Natural killer cell (primary cell): ENCODE data around the gene TMTC2. TPM values are rescaled to one million over a fixed set of nuclear protein-coding genes. Genes with fewer than 3 reads are reported as not detected.

Experiments used
- ATAC-seq, 3 donors: fragments of 150-1000 bp in 2 of 3; fragments of 200-7000 bp in 1 of 3; cut with Tn5 transposase; 1 replicate in 1 of 3; 2 replicates in 2 of 3; pipeline ENCODE4 v1.10.0; 2021; ENCODE audit warnings: mild to moderate bottlenecking in 2 of 3, moderate library complexity in 2 of 3
- DNase-seq, 2 donors: peaks; one replicate each; pipeline versions ENCODE4 v3.0.0 to v3.0.0-alpha.2; 2013 to 2021; ENCODE audit warnings: mixed read lengths in 1 of 2
- H3K27ac ChIP-seq: one replicate; pipeline ENCODE4 v1.5.1; 2013; ENCODE audit warnings: mild to moderate bottlenecking, low read length
- H3K27me3 ChIP-seq: one replicate; pipeline ENCODE4 v1.6.1; 2013; ENCODE audit warnings: low read length; ENCODE audit not compliant: control insufficient read depth, insufficient read depth
- H3K36me3 ChIP-seq: one replicate; pipeline ENCODE4 v1.6.1; 2013; ENCODE audit warnings: low read length; ENCODE audit not compliant: control insufficient read depth, insufficient read depth
- H3K4me1 ChIP-seq: one replicate; pipeline ENCODE4 v1.6.1; 2013; ENCODE audit warnings: low read length; ENCODE audit not compliant: control insufficient read depth, insufficient read depth
- H3K4me3 ChIP-seq: one replicate; pipeline ENCODE4 v1.5.1; 2013; ENCODE audit warnings: low read length
- H3K9me3 ChIP-seq: one replicate; pipeline ENCODE4 v1.6.1; 2013; ENCODE audit warnings: low read length; ENCODE audit not compliant: control insufficient read depth, insufficient read depth
- H3K27ac Mint-ChIP-seq, 2 donors: one replicate each; pipeline ENCODE4 v1.8.0; 2022; ENCODE audit warnings: mild to moderate bottlenecking in 2 of 2, mixed read lengths in 2 of 2, moderate library complexity in 1 of 2
- H3K27me3 Mint-ChIP-seq, 2 donors: one replicate each; pipeline ENCODE4 v1.8.0; 2022; ENCODE audit warnings: low read depth in 2 of 2, mixed read lengths in 2 of 2
- H3K36me3 Mint-ChIP-seq: one replicate; pipeline ENCODE4 v1.8.0; 2022; ENCODE audit warnings: mixed read lengths
- H3K4me1 Mint-ChIP-seq, 2 donors: one replicate each; pipeline ENCODE4 v1.8.0; 2022; ENCODE audit warnings: mixed read lengths in 2 of 2
- H3K4me3 Mint-ChIP-seq: one replicate; pipeline ENCODE4 v1.8.0; 2022; ENCODE audit warnings: mild to moderate bottlenecking, moderate library complexity, mixed read lengths
- H3K9me3 Mint-ChIP-seq, 2 donors: one replicate each; pipeline ENCODE4 v1.8.0; 2022; ENCODE audit warnings: mixed read lengths in 2 of 2
- WGBS: methylation state at CpG from one replicate; pipeline ENCODE4 v1.1.7; 2013; ENCODE audit warnings: missing lambda C conversion rate; ENCODE audit not compliant: insufficient coverage; 5-methylcytosine and 5-hydroxymethylcytosine counted together
- intact Hi-C: fragments of 100-400 bp; cut with micrococcal nuclease; formaldehyde crosslinking; loops from one replicate; pipeline ENCODE4 v1.14.2; 2022
- total RNA-seq, 4 donors: library from RNA; stranded (reverse); fragments of 120-200 nt in 1 of 4; gene quantifications; one replicate each; pipeline versions ENCODE4 v1.2.3 to v1.2.4, GENCODE V29; 2013 to 2022
- TF ChIP-seq, protein P1 (sequence below): fragments of 200-600 bp; IDR thresholded peaks from one replicate; pipeline ENCODE4 v1.8.0; 2022; ENCODE audit warnings: antibody characterized with exemption

Gene TMTC2
- total RNA-seq, 3 donors from 2014 or later (not counting 1 experiment from before 2014, with no cell fraction given), result 1.4 to 2.3 (median 1.6) TPM

DNA sequence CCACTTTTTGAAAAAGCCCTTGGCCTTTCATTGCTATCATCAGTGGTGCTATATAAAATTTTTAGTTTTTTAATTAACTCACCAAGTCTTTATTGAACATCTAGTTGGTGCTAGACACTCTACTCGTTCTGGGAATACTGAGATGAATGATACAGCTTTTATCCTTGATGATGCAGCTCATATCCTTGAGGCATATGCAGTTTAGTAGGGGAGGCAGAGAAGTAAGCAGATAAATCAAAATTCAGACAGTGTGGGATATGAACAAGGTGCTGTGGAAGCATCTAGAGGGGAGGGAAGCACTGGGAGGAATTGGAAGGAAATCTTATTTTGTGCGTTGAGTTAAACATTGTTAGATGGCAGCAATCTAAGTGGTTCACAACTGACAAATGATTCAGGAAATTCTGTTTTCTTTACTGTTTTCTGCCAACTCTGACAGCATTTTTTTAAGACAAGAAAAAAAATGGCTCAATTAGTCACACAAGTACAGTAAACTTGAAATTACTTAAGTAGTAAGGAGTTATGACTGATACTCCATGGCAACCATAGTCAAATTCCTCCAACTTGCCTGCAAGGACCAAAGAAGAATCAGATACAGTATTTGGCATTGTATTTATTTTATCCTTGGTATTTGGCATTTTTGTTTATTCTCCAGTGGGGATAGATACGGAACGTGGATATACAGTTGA, 119.2 kb downstream of the TMTC2 start:
- H3K9me3 Mint-ChIP-seq, result peaks cover 2 to 5% of the 10 kb centered on the region in 2 donors
- intact Hi-C loops, result no loop called here
- Histone ChIP-seq H3K36me3 (no peaks in the 10 kb centered on the region), H3K27ac (no peak overlapping the region), H3K9me3 (no peaks in the 10 kb centered on the region), H3K27me3 (no peaks in the 10 kb centered on the region), H3K4me3 (no peak overlapping the region), H3K4me1 (no peaks in the 10 kb centered on the region)
- H3K27me3 Mint-ChIP-seq, result no peaks in the 10 kb centered on the region
- no peaks in the 10 kb centered on the region for H3K36me3 Mint-ChIP-seq
- no peak for DNase-seq
- WGBS, result 96% methylated on average over 4 of the region's 4 CpGs
- no peak overlapping the region for H3K4me3 Mint-ChIP-seq
- H3K4me1 Mint-ChIP-seq, result no peaks in the 10 kb centered on the region
- no peak for ATAC-seq
- TF ChIP-seq, protein P1, sequence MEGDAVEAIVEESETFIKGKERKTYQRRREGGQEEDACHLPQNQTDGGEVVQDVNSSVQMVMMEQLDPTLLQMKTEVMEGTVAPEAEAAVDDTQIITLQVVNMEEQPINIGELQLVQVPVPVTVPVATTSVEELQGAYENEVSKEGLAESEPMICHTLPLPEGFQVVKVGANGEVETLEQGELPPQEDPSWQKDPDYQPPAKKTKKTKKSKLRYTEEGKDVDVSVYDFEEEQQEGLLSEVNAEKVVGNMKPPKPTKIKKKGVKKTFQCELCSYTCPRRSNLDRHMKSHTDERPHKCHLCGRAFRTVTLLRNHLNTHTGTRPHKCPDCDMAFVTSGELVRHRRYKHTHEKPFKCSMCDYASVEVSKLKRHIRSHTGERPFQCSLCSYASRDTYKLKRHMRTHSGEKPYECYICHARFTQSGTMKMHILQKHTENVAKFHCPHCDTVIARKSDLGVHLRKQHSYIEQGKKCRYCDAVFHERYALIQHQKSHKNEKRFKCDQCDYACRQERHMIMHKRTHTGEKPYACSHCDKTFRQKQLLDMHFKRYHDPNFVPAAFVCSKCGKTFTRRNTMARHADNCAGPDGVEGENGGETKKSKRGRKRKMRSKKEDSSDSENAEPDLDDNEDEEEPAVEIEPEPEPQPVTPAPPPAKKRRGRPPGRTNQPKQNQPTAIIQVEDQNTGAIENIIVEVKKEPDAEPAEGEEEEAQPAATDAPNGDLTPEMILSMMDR, result no peak
- H3K27ac Mint-ChIP-seq, result no peak overlapping the region

DNA sequence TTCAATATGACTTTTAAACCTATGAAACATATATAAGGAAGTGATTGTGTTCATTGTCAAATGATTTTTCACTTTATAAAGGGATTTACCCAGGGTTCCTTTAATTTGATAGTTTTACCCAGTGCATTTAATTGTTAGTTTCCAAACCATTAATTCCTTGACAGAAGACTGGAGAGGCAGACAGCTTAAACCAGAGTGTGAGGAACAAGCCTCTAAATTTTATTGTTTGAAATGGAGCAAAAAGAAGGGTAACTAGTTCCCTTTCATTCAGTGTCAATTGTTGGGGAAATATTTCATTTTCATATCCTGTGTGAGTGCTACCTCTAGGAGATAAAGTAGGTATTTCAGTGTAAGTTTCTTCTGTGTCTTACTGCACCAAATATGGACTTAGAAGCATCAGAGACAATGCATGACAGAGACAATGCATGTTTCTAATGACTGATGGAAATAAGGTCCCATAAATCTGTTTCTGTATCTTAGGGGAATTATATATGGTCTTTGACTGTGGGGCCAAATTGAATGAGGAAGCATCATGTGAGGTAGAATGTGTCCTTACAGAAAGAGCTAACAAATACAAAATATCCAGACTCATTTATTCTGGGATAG, 120.5 kb downstream of the TMTC2 start:
- H3K4me3 Mint-ChIP-seq, result no peak overlapping the region
- Histone ChIP-seq H3K9me3 (no peaks in the 10 kb centered on the region), H3K36me3 (no peaks in the 10 kb centered on the region), H3K27me3 (no peaks in the 10 kb centered on the region), H3K27ac (no peak overlapping the region), H3K4me3 (no peak overlapping the region), H3K4me1 (no peaks in the 10 kb centered on the region)
- H3K4me1 Mint-ChIP-seq, result no peaks in the 10 kb centered on the region
- H3K27ac Mint-ChIP-seq, result no peak overlapping the region
- ATAC-seq, result no peak
- TF ChIP-seq, protein P1, result no peak
- no peaks in the 10 kb centered on the region for H3K27me3 Mint-ChIP-seq
- intact Hi-C loops, result no loop called here
- H3K9me3 Mint-ChIP-seq, result peaks cover 2 to 5% of the 10 kb centered on the region in 2 donors
- DNase-seq, result no peak
- no peaks in the 10 kb centered on the region for H3K36me3 Mint-ChIP-seq

DNA sequence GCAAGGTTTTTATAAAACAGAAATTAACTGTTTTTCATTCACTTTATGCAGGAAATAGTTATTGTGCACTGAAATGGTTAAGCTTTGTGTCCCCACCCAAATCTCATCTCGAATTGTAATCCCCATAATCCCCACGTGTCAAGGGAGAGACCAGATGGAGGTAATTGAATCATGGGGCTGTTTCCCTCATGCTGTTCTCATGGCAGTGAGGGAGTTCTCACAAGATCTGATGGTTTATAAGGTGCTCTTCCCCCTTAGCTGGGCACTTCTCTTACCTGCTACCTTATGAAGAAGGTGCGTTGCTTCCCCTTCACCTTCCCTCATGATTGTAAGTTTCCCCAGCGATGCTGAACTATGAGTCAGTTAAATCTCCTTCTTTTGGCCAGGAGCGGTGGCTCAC, 123.9 kb downstream of the TMTC2 start:
- WGBS, result 94% methylated on average over 5 of the region's 5 CpGs
- Mint-ChIP-seq H3K4me1 (no peaks in the 10 kb centered on the region), H3K36me3 (no peaks in the 10 kb centered on the region), H3K27ac (no peak overlapping the region), H3K9me3 (peaks cover 2% of the 10 kb centered on the region in 2 donors), H3K4me3 (no peak overlapping the region), H3K27me3 (no peaks in the 10 kb centered on the region)
- DNase-seq, result no peak
- ATAC-seq, result no peak
- Histone ChIP-seq H3K27ac (no peak overlapping the region), H3K27me3 (no peaks in the 10 kb centered on the region), H3K36me3 (no peaks in the 10 kb centered on the region), H3K9me3 (no peaks in the 10 kb centered on the region), H3K4me1 (no peaks in the 10 kb centered on the region), H3K4me3 (no peak overlapping the region)
- intact Hi-C loops, result no loop called here
- TF ChIP-seq, protein P1, result no peak

DNA sequence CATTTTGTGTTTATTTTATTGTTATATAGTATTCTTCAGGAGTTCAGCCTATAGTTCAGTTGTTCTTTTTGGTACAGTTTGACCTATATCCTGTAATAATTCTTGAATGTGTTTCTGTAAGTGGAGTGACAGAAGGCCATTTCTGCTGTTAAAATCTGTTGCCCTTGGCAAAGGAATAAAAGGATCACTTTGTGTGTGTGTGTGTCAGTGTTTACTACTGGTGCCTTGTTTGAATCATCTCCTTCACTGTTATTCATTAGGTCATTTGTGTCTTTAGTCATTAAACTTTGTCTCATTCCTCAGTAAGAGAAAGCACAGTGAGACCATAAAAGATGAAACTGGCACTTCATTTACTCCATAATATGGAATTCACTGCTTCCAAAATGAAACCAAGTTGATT, 130.7 kb downstream of the TMTC2 start:
- H3K36me3 Mint-ChIP-seq, result no peaks in the 10 kb centered on the region
- H3K9me3 Mint-ChIP-seq, result peaks cover 2% of the 10 kb centered on the region in 2 donors
- no peaks in the 10 kb centered on the region for H3K27me3 ChIP-seq
- intact Hi-C loops, result no loop called here
- H3K4me1 ChIP-seq, result no peaks in the 10 kb centered on the region
- no peak overlapping the region for H3K27ac ChIP-seq
- ATAC-seq (no peak), DNase-seq (no peak)
- no peaks in the 10 kb centered on the region for H3K36me3 ChIP-seq
- no peak overlapping the region for H3K27ac Mint-ChIP-seq
- no peak overlapping the region for H3K4me3 Mint-ChIP-seq
- no peaks in the 10 kb centered on the region for H3K27me3 Mint-ChIP-seq
- TF ChIP-seq, protein P1, result no peak
- H3K4me3 ChIP-seq, result no peak overlapping the region
- no peaks in the 10 kb centered on the region for H3K9me3 ChIP-seq
- H3K4me1 Mint-ChIP-seq, result no peaks in the 10 kb centered on the region
